Aorta (tissue), 5 donors: Measurements from ENCODE around the gene GNRHR. TPM values are rescaled to one million over a fixed set of nuclear protein-coding genes. Genes with fewer than 3 reads are reported as not detected.

Experiments used
- ATAC-seq: fragments of 200-7000 bp; cut with Tn5 transposase; one replicate; pipeline ENCODE4 v1.9.1; 2022; ENCODE audit warnings: moderate library complexity; ENCODE audit not compliant: low FRiP score
- DNase-seq, 2 donors: peaks; one replicate each; pipeline ENCODE4 v3.0.0-alpha.2; 2020
- H3K27ac ChIP-seq, 2 donors: one replicate each; pipeline ENCODE4 v1.5.1; 2013; ENCODE audit warnings: low read length in 2 of 2, mild to moderate bottlenecking in 2 of 2, moderate library complexity in 2 of 2, control low read depth in 1 of 2, inconsistent platforms in 1 of 2, low read depth in 1 of 2
- H3K27me3 ChIP-seq, 2 donors: one replicate each; pipeline ENCODE4 v1.6.1; 2013; ENCODE audit warnings: control low read depth in 1 of 2, low read length in 1 of 2, mild to moderate bottlenecking in 1 of 2, moderate library complexity in 1 of 2; ENCODE audit not compliant: insufficient read depth in 2 of 2, control insufficient read depth in 1 of 2
- H3K36me3 ChIP-seq, 2 donors: one replicate each; pipeline ENCODE4 v1.6.1; 2013; ENCODE audit warnings: control low read depth in 1 of 2, low read length in 1 of 2, mild to moderate bottlenecking in 1 of 2; ENCODE audit not compliant: insufficient read depth in 2 of 2, control insufficient read depth in 1 of 2
- H3K4me1 ChIP-seq, 2 donors: one replicate each; pipeline ENCODE4 v1.6.1; 2013; ENCODE audit warnings: low read length in 2 of 2, control low read depth in 1 of 2, mild to moderate bottlenecking in 1 of 2, moderate library complexity in 1 of 2; ENCODE audit not compliant: insufficient read depth in 2 of 2, control insufficient read depth in 1 of 2
- H3K4me3 ChIP-seq, 2 donors: one replicate each; pipeline ENCODE4 v1.5.1; 2013; ENCODE audit warnings: low read length in 2 of 2, control low read depth in 1 of 2, mild to moderate bottlenecking in 1 of 2
- H3K9me3 ChIP-seq: one replicate; pipeline ENCODE4 v1.6.1; 2013; ENCODE audit warnings: mild to moderate bottlenecking, low read length; ENCODE audit not compliant: control insufficient read depth
- WGBS, 2 donors: extraction: QIAGEN DNeasy Blood & Tissue Kit; methylation state at CpG; one replicate each; pipeline ENCODE4 v1.1.7; 2013; 5-methylcytosine and 5-hydroxymethylcytosine counted together
- intact Hi-C, 2 donors: fragments of 100-400 bp; cut with DNase I; formaldehyde crosslinking; loops; one replicate each; pipeline versions ENCODE4 v1.14.2 to v1.15.0; 2022
- polyA plus RNA-seq, 2 donors: library from polyadenylated mRNA; stranded (reverse); fragments of 200-250 nt; gene quantifications; one replicate each; pipeline ENCODE4 v1.2.3, GENCODE V29; 2013
- total RNA-seq, 2 donors: library from RNA; stranded (reverse); fragmentation: NEBNext Ultra II Directional; extraction: Animal tissue kit (Norgen Biotek cat#: 25700); gene quantifications; one replicate each; pipeline ENCODE4 v1.2.1, GENCODE V29; 2021
- donor health status: healthy with polysubstance abuse.
- donor health status: Bipolar disorder and iron deficiency.
- donor health status: DM: no; HTN: no; CAD: no.
- donor health status: DM: no; HTN: no; CAD: no.
- donor health status: DM: yes; HTN: yes; CAD: no.

Gene GNRHR
- total and polyA plus RNA-seq, 4 donors, result not detected

- WGBS, 2 donors, result 22 to 24% methylated on average over 11 of the region's 11 CpGs
- ATAC-seq (no peak), DNase-seq (no peak)
- H3K4me3 ChIP-seq, result peak overlapping the region; percentile 55 to 92
- no peaks in the 10 kb centered on the region for H3K36me3 ChIP-seq
- H3K4me1 ChIP-seq, result no peaks in the 10 kb centered on the region
- H3K9me3 ChIP-seq, result no peaks in the 10 kb centered on the region
- peak overlapping the region; percentile 66 to 89 for H3K27ac ChIP-seq
- no peaks in the 10 kb centered on the region for H3K27me3 ChIP-seq
- intact Hi-C loops, result loop anchor here in 1 of 2 donors (5.0 kb wide), 1 partner anchor 153 kb away; the partner anchor contains the start of gene CENPC
Observed at GRCh38 chr4:67700116-67700737, 54.0 kb downstream of the GNRHR start.

DNA sequence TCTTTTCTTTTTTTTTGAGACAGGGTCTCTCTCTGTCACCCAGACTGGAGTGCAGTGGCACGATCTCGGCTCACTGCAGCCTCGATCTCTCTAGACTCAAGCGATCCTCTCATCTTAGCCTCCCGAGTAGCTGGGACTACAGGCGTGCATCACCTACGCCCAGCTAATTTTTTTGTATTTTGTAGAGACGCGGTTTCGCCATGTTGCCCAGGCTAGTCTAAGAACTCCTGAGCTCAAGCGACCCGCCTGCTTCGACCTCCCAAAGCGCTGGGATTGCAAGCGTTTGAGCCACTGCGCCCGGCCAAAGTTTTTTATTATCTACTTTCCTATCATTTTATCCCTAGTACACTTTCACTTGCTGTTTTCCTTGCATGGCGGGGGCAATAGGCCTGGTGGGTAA, 54.6 kb downstream of the GNRHR start:
- intact Hi-C loops, result loop anchor here in 1 of 2 donors (5.0 kb wide), 1 partner anchor 152 kb away; the partner anchor contains the start of gene CENPC
- Histone ChIP-seq H3K9me3 (no peaks in the 10 kb centered on the region), H3K4me1 (no peaks in the 10 kb centered on the region), H3K27me3 (no peaks in the 10 kb centered on the region), H3K36me3 (no peaks in the 10 kb centered on the region), H3K27ac (peak overlapping the region in 1 of 2 donors; percentile 10), H3K4me3 (no peak overlapping the region)
- no peak for DNase-seq
- 91 to 95% methylated on average over 18 of the region's 18 CpGs for WGBS, 2 donors
- no peak for ATAC-seq

DNA sequence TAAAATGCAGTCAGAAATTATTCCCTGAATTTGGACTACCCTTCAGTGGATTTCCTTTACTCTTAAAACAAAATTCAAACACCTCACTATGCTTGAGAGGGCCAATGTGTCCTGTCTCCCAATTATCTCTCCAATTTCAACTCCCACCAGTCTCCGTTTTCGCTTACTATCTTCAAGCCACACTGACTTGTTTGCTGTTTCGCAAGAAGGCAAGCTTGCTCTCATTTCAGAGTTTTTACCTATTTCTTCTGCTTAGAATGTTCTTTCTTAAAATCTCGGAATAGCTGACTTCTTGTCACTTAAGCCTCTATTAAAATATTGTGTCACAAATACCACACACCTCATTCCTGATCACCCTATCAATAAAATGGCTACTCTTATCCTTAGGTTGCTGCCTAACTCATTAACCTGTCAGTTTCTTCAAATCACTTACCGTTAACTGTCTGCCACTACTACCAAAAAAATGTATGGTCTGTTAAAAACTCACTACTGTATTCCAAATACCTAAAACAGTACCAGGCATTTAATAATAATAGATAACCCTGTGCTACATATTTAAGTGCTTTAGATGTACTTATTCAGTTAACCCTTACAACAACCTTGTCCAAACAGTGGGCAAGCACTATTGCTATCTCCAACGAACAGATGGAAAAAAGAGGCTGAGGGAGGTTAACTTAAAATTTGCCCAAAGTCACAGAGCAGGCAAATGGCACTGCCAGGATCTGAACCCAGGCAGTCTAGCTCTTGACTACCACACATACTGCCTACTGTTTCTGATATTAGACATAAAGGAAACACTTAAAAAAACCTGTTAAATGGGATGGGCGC, 56.1 kb downstream of the GNRHR start:
- no peaks in the 10 kb centered on the region for H3K4me1 ChIP-seq
- ATAC-seq, result no peak
- no peak for DNase-seq
- H3K27ac ChIP-seq, result no peak overlapping the region
- H3K27me3 ChIP-seq, result no peaks in the 10 kb centered on the region
- H3K9me3 ChIP-seq, result no peaks in the 10 kb centered on the region
- no peak overlapping the region for H3K4me3 ChIP-seq
- 75 to 80% methylated on average over 7 of the region's 7 CpGs for WGBS, 2 donors
- no peaks in the 10 kb centered on the region for H3K36me3 ChIP-seq
- intact Hi-C loops, result no loop called here

DNA sequence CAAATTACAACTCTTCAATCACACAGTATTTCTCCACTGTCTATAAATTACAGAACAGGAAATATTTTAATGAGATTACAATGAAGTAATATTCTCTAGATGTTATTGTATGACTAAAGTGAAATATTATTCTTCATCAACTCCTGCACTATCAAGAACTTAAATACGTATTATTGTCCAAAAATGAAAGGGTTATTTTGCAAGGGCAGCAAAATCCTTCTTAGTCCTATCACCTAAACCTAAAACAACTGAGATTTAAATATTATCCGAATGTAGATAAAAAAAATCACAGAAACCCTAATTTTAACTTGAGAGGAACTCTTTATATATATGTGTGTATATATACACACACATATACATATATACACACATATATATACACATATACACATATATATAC, 58.1 kb downstream of the GNRHR start:
- ATAC-seq (no peak), DNase-seq (no peak)
- H3K4me3 ChIP-seq, result no peak overlapping the region
- intact Hi-C loops, result no loop called here
- no peaks in the 10 kb centered on the region for H3K4me1 ChIP-seq
- no peak overlapping the region for H3K27ac ChIP-seq
- H3K27me3 ChIP-seq, result no peaks in the 10 kb centered on the region
- H3K9me3 ChIP-seq, result no peaks in the 10 kb centered on the region
- WGBS, 2 donors, result 75 to 82% methylated on average over 2 of the region's 2 CpGs
- H3K36me3 ChIP-seq, result no peaks in the 10 kb centered on the region

- WGBS, 2 donors, result 90 to 93% methylated on average over 3 of the region's 3 CpGs
- no peak overlapping the region for H3K27ac ChIP-seq
- H3K4me1 ChIP-seq, result no peaks in the 10 kb centered on the region
- ATAC-seq (no peak), DNase-seq (no peak)
- intact Hi-C loops, result no loop called here
- no peak overlapping the region for H3K4me3 ChIP-seq
- no peaks in the 10 kb centered on the region for H3K36me3 ChIP-seq
- no peaks in the 10 kb centered on the region for H3K27me3 ChIP-seq
- no peaks in the 10 kb centered on the region for H3K9me3 ChIP-seq
Observed at GRCh38 chr4:67694662-67695061, 59.5 kb downstream of the GNRHR start.

- ATAC-seq, result no peak
- Histone ChIP-seq H3K4me1 (no peaks in the 10 kb centered on the region), H3K4me3 (no peak overlapping the region), H3K9me3 (no peaks in the 10 kb centered on the region), H3K27me3 (no peaks in the 10 kb centered on the region), H3K36me3 (no peaks in the 10 kb centered on the region), H3K27ac (no peak overlapping the region)
- DNase-seq, result no peak
- intact Hi-C loops, result no loop called here
Observed at GRCh38 chr4:67691328-67691727, 62.9 kb downstream of the GNRHR start.

Other genes starting within 250 kb of the GNRHR start
- 10 to 100 TPM; 21.7 to 41.6 TPM for gene CENPC, start 208.9 kb downstream of the GNRHR start, total RNA-seq
- 10 to 100 TPM in 1 of 2 donors, 1 to 10 TPM in 1; 3.0 to 10.3 TPM for gene CENPC, start 208.9 kb downstream of the GNRHR start, polyA plus RNA-seq
- gene STAP1, start 195.7 kb downstream of the GNRHR start, total RNA-seq, result under 1 TPM; 0.33 to 0.88 TPM
- gene STAP1, start 195.7 kb downstream of the GNRHR start, polyA plus RNA-seq, result not detected
- 10 to 100 TPM; 43.4 to 63.2 TPM for gene UBA6, start 53.2 kb downstream of the GNRHR start, total RNA-seq
- gene UBA6, start 53.2 kb downstream of the GNRHR start, polyA plus RNA-seq, result 10 to 100 TPM in 1 of 2 donors, 1 to 10 TPM in 1; 9.4 to 11.2 TPM
- not detected for gene TMPRSS11D, start 129.6 kb upstream of the GNRHR start, total RNA-seq
- gene TMPRSS11D, start 129.6 kb upstream of the GNRHR start, polyA plus RNA-seq, result 1 to 10 TPM in 1 of 2 donors, under 1 TPM in 1; 0.13 to 2.5 TPM
- gene TMPRSS11A, start 209.1 kb upstream of the GNRHR start, total RNA-seq, result not detected
- under 1 TPM in 1 of 2 donors, not detected in 1; 0.08 TPM for gene TMPRSS11A, start 209.1 kb upstream of the GNRHR start, polyA plus RNA-seq